CD14-positive monocyte (primary cell): Measurements from ENCODE around the gene RPL19. TPM values are rescaled to one million over a fixed set of nuclear protein-coding genes. Genes with fewer than 3 reads are reported as not detected.

Experiments used
- DNase-seq, 3 donors: peaks; one replicate each; pipeline ENCODE4 v3.0.0-alpha.2; 2011 to 2022
- H2AFZ ChIP-seq: 2 replicates; pipeline ENCODE4 v1.6.0; 2012; ENCODE audit warnings: mild to moderate bottlenecking, low read depth, low read length, inconsistent platforms; ENCODE audit not compliant: insufficient read depth, poor library complexity, severe bottlenecking
- H3K27ac ChIP-seq, 2 donors: 1 replicate in 1 of 2; 2 replicates in 1 of 2; pipeline ENCODE4 v1.5.1; 2012 to 2013; ENCODE audit warnings: low read length in 2 of 2, control low read depth in 1 of 2, inconsistent platforms in 1 of 2, low read depth in 1 of 2, mild to moderate bottlenecking in 1 of 2
- H3K27me3 ChIP-seq, 2 donors: one replicate each; pipeline versions ENCODE4 v1.6.0 to v1.6.1; 2011 to 2013; ENCODE audit warnings: low read length in 2 of 2; ENCODE audit not compliant: control insufficient read depth in 2 of 2, insufficient read depth in 2 of 2
- H3K36me3 ChIP-seq, 2 donors: replicated peaks in 1 of 2; 1 replicate in 1 of 2; 2 replicates in 1 of 2; pipeline versions ENCODE4 v1.5.1 to v1.6.1; 2012 to 2013; ENCODE audit warnings: low read length in 2 of 2, control low read depth in 1 of 2, inconsistent platforms in 1 of 2, mild to moderate bottlenecking in 1 of 2; ENCODE audit not compliant: insufficient read depth in 2 of 2, control insufficient read depth in 1 of 2
- H3K4me1 ChIP-seq, 2 donors: 1 replicate in 1 of 2; 2 replicates in 1 of 2; pipeline versions ENCODE4 v1.5.1 to v1.6.1; 2012 to 2013; ENCODE audit warnings: low read length in 2 of 2, control low read depth in 1 of 2, inconsistent platforms in 1 of 2, mild to moderate bottlenecking in 1 of 2, moderate library complexity in 1 of 2; ENCODE audit not compliant: insufficient read depth in 2 of 2, control insufficient read depth in 1 of 2
- H3K4me2 ChIP-seq: replicated peaks from 2 replicates; pipeline ENCODE3; 2012; ENCODE audit warnings: low read length, moderate library complexity, mild to moderate bottlenecking; ENCODE audit not compliant: poor library complexity, severe bottlenecking; ENCODE audit errors: extremely low read depth
- H3K4me3 ChIP-seq, 3 experiments: fragments of 200-600 bp in 1 of 3; sonication (generic) in 1 of 3; replicated peaks in 1 of 3; 1 replicate in 2 of 3; 2 replicates in 1 of 3; pipeline ENCODE4 v1.5.1; 2011 to 2013; ENCODE audit warnings: low read length in 3 of 3, mild to moderate bottlenecking in 3 of 3, control low read depth in 2 of 3, low read depth in 2 of 3, inconsistent platforms in 1 of 3, moderate library complexity in 1 of 3
- H3K79me2 ChIP-seq: 2 replicates; pipeline ENCODE4 v1.6.0; 2012; ENCODE audit warnings: mild to moderate bottlenecking, control low read depth, inconsistent platforms, low read length, moderate library complexity; ENCODE audit not compliant: insufficient read depth
- H3K9ac ChIP-seq: 2 replicates; pipeline ENCODE4 v1.6.0; 2017; ENCODE audit warnings: low read length, mild to moderate bottlenecking; ENCODE audit not compliant: insufficient read depth, poor library complexity, severe bottlenecking
- H3K9me3 ChIP-seq, 2 donors: replicated peaks in 1 of 2; 1 replicate in 1 of 2; 2 replicates in 1 of 2; pipeline versions ENCODE4 v1.5.1 to v1.6.1; 2012 to 2013; ENCODE audit warnings: low read length in 2 of 2, control low read depth in 1 of 2; ENCODE audit not compliant: control insufficient read depth in 1 of 2, insufficient read depth in 1 of 2
- H4K20me1 ChIP-seq: 2 replicates; pipeline ENCODE4 v1.6.0; 2012; ENCODE audit warnings: mild to moderate bottlenecking, low read length, control low read depth, moderate library complexity; ENCODE audit not compliant: insufficient read depth
- H3K27ac Mint-ChIP-seq, 7 donors: one replicate each; pipeline ENCODE4 v1.8.0; 2020; ENCODE audit warnings: mild to moderate bottlenecking in 7 of 7, mixed read lengths in 7 of 7, moderate library complexity in 6 of 7, inconsistent platforms in 2 of 7
- H3K27me3 Mint-ChIP-seq, 3 donors: one replicate each; pipeline ENCODE4 v1.8.0; 2021 to 2022; ENCODE audit warnings: low read depth in 3 of 3, mild to moderate bottlenecking in 3 of 3, mixed read lengths in 3 of 3, moderate library complexity in 3 of 3, inconsistent platforms in 1 of 3
- H3K36me3 Mint-ChIP-seq, 2 donors: one replicate each; pipeline ENCODE4 v1.8.0; 2020; ENCODE audit warnings: mixed read lengths in 2 of 2, inconsistent platforms in 1 of 2, mild to moderate bottlenecking in 1 of 2
- H3K4me1 Mint-ChIP-seq: one replicate; pipeline ENCODE4 v1.8.0; 2020; ENCODE audit warnings: mild to moderate bottlenecking, mixed read lengths
- H3K4me3 Mint-ChIP-seq, 2 donors: one replicate each; pipeline ENCODE4 v1.8.0; 2020; ENCODE audit warnings: mild to moderate bottlenecking in 2 of 2, mixed read lengths in 2 of 2, moderate library complexity in 1 of 2
- H3K9me3 Mint-ChIP-seq, 7 donors: one replicate each; pipeline ENCODE4 v1.8.0; 2020 to 2022; ENCODE audit warnings: mixed read lengths in 7 of 7, mild to moderate bottlenecking in 6 of 7, moderate library complexity in 6 of 7, inconsistent platforms in 2 of 7
- WGBS: methylation state at CpG from one replicate; pipeline ENCODE4 v1.1.5; 2013; ENCODE audit warnings: missing lambda C conversion rate; ENCODE audit not compliant: insufficient coverage; 5-methylcytosine and 5-hydroxymethylcytosine counted together
- intact Hi-C, 2 donors: fragments of 100-400 bp; cut with micrococcal nuclease; formaldehyde crosslinking; loops; one replicate each; pipeline versions ENCODE4 v1.15.0 to v1.15.1; 2023
- polyA plus RNA-seq, 3 donors: library from polyadenylated mRNA; depleted of rRNA in 1 of 3; unstranded in 2 of 3; stranded (reverse) in 1 of 3; fragments of 300-500 nt in 2 of 3; fragments of >200 nt in 1 of 3; fragmentation: Illumina TruSeq in 2 of 3; gene quantifications; 1 replicate in 2 of 3; 2 replicates in 1 of 3; pipeline ENCODE4 v1.2.3, GENCODE V29; 2012 to 2021
- TF ChIP-seq, protein P1 (sequence below): fragments of 200-600 bp; IDR thresholded peaks from one replicate; pipeline ENCODE4 v1.8.0; 2022; ENCODE audit warnings: antibody characterized with exemption, mild to moderate bottlenecking

Gene RPL19
- polyA plus RNA-seq, 3 donors: 1,069 to 1,809 (median 1,232) TPM

DNA sequence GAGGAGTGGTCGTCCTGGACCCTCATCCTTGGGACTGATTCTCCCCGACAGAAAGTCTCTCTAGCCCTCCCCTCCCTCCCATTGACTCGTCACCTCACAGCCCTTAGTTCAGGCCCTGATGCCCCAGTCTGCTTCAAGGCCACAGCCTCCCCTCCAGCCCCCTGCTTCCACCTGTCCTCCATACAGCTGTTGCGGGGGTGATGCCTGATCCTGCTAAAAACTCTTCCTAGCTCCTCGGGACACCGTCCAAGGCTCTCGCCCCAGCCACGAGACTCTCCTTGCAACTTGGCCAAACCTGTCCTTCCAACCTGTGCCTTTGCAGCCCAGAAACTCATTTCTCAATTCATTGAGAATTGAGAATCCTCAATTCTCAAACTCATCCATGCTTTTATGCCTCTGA, 18.8 kb downstream of the RPL19 start:
- Histone ChIP-seq H2AFZ (no peak overlapping the region), H4K20me1 (no peaks in the 10 kb centered on the region), H3K27me3 (peaks cover 0 to 44% of the 10 kb centered on the region in 2 donors), H3K9me3 (no peaks in the 10 kb centered on the region), H3K4me3 (no peak overlapping the region), H3K36me3 (no peaks in the 10 kb centered on the region), H3K9ac (no peak overlapping the region), H3K4me1 (no peaks in the 10 kb centered on the region), H3K27ac (no peak overlapping the region), H3K4me2 (no peak overlapping the region), H3K79me2 (no peaks in the 10 kb centered on the region)
- peaks cover 0 to 10% (median 0%) of the 10 kb centered on the region in 7 donors for H3K9me3 Mint-ChIP-seq
- H3K36me3 Mint-ChIP-seq: no peaks in the 10 kb centered on the region
- peaks cover 41 to 67% (median 49%) of the 10 kb centered on the region in 3 donors for H3K27me3 Mint-ChIP-seq
- intact Hi-C loops: no loop called here
- H3K4me3 Mint-ChIP-seq: peak overlapping the region in 1 of 2 donors; percentile 61
- DNase-seq: no peak
- TF ChIP-seq, protein P1, sequence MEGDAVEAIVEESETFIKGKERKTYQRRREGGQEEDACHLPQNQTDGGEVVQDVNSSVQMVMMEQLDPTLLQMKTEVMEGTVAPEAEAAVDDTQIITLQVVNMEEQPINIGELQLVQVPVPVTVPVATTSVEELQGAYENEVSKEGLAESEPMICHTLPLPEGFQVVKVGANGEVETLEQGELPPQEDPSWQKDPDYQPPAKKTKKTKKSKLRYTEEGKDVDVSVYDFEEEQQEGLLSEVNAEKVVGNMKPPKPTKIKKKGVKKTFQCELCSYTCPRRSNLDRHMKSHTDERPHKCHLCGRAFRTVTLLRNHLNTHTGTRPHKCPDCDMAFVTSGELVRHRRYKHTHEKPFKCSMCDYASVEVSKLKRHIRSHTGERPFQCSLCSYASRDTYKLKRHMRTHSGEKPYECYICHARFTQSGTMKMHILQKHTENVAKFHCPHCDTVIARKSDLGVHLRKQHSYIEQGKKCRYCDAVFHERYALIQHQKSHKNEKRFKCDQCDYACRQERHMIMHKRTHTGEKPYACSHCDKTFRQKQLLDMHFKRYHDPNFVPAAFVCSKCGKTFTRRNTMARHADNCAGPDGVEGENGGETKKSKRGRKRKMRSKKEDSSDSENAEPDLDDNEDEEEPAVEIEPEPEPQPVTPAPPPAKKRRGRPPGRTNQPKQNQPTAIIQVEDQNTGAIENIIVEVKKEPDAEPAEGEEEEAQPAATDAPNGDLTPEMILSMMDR: no peak
- H3K27ac Mint-ChIP-seq: no peak overlapping the region
- peaks cover 2% of the 10 kb centered on the region for H3K4me1 Mint-ChIP-seq
- 94% methylated on average over 5 of the region's 8 CpGs for WGBS

DNA sequence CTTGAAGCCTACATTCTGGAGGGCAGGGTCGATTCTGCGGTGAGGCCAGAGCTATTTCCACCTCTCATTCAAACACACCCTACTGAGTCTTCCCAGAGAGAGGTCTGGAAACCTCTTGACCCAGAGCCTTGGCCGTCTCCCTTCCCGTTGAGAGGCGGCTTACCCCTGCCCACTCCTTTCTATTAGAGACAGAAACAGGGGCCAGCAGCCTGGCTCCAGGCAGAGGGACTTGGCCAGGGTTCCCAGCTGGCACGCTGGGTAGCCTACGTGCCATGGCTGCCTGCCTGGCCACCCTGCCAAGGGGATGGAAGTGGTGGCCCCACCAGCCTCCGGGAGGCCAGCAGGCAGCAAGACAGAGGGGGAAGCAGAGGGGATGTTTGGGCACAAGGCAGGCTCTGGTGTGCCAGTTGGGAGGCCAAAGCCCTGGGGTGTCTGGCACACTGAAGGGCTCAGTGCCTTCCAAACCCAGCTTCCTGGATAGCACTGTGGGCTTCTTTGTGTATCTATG, 19.6 kb downstream of the RPL19 start:
- Mint-ChIP-seq H3K9me3 (peaks cover 0 to 15% (median 2%) of the 10 kb centered on the region in 7 donors), H3K27me3 (peaks cover 48 to 73% (median 57%) of the 10 kb centered on the region in 3 donors)

More for the DNA sequence above, 19.6 kb downstream of the RPL19 start:
- no peak overlapping the region for H3K27ac ChIP-seq
- peaks cover 0 to 3% of the 10 kb centered on the region in 2 donors for H3K4me1 ChIP-seq
- peaks cover under 1 to 52% of the 10 kb centered on the region in 2 donors for H3K27me3 ChIP-seq
- Mint-ChIP-seq H3K4me3 (no peak overlapping the region), H3K36me3 (no peaks in the 10 kb centered on the region), H3K27ac (no peak overlapping the region), H3K4me1 (peaks cover 3% of the 10 kb centered on the region)
- H3K36me3 ChIP-seq: no peaks in the 10 kb centered on the region
- H2AFZ ChIP-seq: no peak overlapping the region
- peaks cover 0 to 5% of the 10 kb centered on the region in 2 donors for H3K9me3 ChIP-seq
- H3K4me3 ChIP-seq: no peak overlapping the region
- no peaks in the 10 kb centered on the region for H3K79me2 ChIP-seq
- DNase-seq: no peak
- intact Hi-C loops: no loop called here
- H3K4me2 ChIP-seq: no peak overlapping the region
- H3K9ac ChIP-seq: no peak overlapping the region
- TF ChIP-seq, protein P1: no peak
- no peaks in the 10 kb centered on the region for H4K20me1 ChIP-seq
- 79% methylated on average over 7 of the region's 8 CpGs for WGBS
